ENCODE results near the gene LYPD8. TPM values are rescaled to one million over a fixed set of nuclear protein-coding genes. Genes with fewer than 3 reads are reported as not detected.

Gene LYPD8
- total RNA-seq, 1 donor from 2014 or later: not detected

DNA sequence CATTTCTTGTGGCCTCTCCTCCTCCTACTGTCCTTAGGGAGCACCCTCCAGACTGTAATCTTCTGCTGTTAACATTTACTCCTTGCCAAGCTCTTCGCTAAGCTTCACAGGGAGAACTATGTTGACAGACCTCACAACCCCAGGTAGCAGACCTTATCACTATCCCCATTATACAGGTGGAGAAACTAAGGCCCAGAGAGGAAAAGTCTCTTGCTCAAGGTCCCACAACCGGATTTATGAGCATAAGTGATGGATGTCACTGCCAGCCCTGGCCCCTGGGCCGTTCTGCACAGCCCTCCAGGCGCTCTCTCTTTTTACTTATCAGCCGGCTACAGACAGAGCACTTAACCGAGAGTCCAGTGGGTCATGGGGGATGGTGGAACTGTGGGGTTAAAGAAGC is 18.1 kb downstream of the LYPD8 start:
- Mint-ChIP-seq H3K9me3 (peaks cover 11% of the 10 kb centered on the region), H3K36me3 (no peaks in the 10 kb centered on the region)
- TF ChIP-seq CTCF (conservative IDR thresholded peaks at IDR 0.05): no peak

DNA sequence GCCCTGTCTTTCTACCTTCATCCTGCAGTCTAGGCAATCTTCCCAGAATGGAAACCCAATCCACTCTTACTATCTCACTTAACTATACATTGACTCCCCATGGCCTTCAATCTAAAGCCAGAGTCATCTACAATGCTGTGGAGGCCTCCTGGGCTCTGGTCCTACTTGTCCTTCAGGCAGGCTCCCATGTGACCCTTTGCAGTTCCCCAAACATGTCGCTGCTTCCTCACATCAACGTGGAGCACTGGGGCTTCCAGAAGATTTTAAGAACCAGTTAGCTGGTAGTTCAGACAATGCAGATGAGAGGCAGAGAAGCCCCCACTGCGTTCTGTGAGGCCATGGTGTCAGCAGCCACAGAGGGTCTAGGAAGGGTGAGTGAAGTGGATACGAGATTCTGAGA is 18.6 kb downstream of the LYPD8 start:
- Mint-ChIP-seq H3K4me3 (no peak overlapping the region), H3K9me3 (peaks cover 11% of the 10 kb centered on the region), H3K27ac (no peak overlapping the region), H3K27me3 (no peaks in the 10 kb centered on the region), H3K36me3 (no peaks in the 10 kb centered on the region), H3K4me1 (ENCODE audit: unreplicated experiment) (no peaks in the 10 kb centered on the region)
- TF ChIP-seq CTCF (conservative IDR thresholded peaks at IDR 0.05): no peak
- DNase-seq (ENCODE audit: extremely low spot score, unreplicated experiment): no peak

More for the DNA sequence above, 18.1 kb downstream of the LYPD8 start:
- Mint-ChIP-seq H3K4me3 (no peak overlapping the region), H3K4me1 (ENCODE audit: unreplicated experiment) (no peaks in the 10 kb centered on the region), H3K27ac (no peak overlapping the region), H3K27me3 (no peaks in the 10 kb centered on the region)
- no peak for DNase-seq (ENCODE audit: extremely low spot score, unreplicated experiment)

DNA sequence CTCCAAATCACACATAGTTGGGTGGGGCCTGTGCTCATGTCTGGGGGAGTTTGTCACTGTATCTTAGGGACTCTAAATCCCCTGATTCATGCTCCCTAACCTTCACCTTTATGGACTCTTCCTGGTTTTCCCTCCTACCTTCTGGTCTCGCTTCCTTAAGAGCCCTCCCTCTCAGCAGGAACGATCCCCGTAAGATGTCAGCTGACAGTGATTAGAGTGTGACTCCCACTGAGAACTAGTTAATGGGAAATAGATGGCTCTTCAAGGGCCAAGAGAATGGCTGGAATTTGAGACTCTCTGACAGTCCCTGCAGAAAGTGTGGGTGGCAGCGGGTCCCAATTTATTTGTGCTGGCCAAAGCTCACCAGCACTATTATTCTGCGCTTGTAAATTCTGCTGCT is 22.0 kb downstream of the LYPD8 start:
- Mint-ChIP-seq H3K4me1 (ENCODE audit: unreplicated experiment) (no peaks in the 10 kb centered on the region), H3K9me3 (peaks cover 11% of the 10 kb centered on the region), H3K27ac (no peak overlapping the region), H3K4me3 (no peak overlapping the region), H3K27me3 (no peaks in the 10 kb centered on the region), H3K36me3 (no peaks in the 10 kb centered on the region)
- no peak for TF ChIP-seq CTCF (conservative IDR thresholded peaks at IDR 0.05)
- DNase-seq (ENCODE audit: extremely low spot score, unreplicated experiment): no peak

- Mint-ChIP-seq H3K27me3 (no peaks in the 10 kb centered on the region), H3K9me3 (no peaks in the 10 kb centered on the region), H3K36me3 (no peaks in the 10 kb centered on the region), H3K4me3 (no peak overlapping the region), H3K27ac (no peak overlapping the region), H3K4me1 (ENCODE audit: unreplicated experiment) (no peaks in the 10 kb centered on the region)
- DNase-seq (ENCODE audit: extremely low spot score, unreplicated experiment): no peak
- no peak for TF ChIP-seq CTCF (conservative IDR thresholded peaks at IDR 0.05)
These were observed 24.8 kb downstream of the LYPD8 start for GRCh38 chr1:248730507-248731335.

- Mint-ChIP-seq H3K4me1 (ENCODE audit: unreplicated experiment) (no peaks in the 10 kb centered on the region), H3K36me3 (no peaks in the 10 kb centered on the region), H3K27ac (no peak overlapping the region), H3K4me3 (no peak overlapping the region), H3K9me3 (peaks cover 8% of the 10 kb centered on the region), H3K27me3 (no peaks in the 10 kb centered on the region)
- no peak for DNase-seq (ENCODE audit: extremely low spot score, unreplicated experiment)
- TF ChIP-seq CTCF (conservative IDR thresholded peaks at IDR 0.05): no peak
These were observed 41.3 kb downstream of the LYPD8 start for GRCh38 chr1:248714248-248714647.
